Sigmoid colon (tissue), 4 donors: ENCODE results near the gene ATP2C1.

ENCODE experiments used
- CTCF ChIP-seq, 4 experiments: fragments of 450-650 bp in 3 of 4; fragments of 200-600 bp in 1 of 4; IDR thresholded peaks; one replicate each; pipeline ENCODE4 v1.5.1; 2016 to 2019; ENCODE audit warnings: antibody characterized with exemption in 4 of 4, mild to moderate bottlenecking in 3 of 4, moderate library complexity in 2 of 4
- EP300 ChIP-seq, 4 donors: sonication (generic); formaldehyde crosslinking; IDR thresholded peaks; one replicate each; pipeline ENCODE4 v1.6.1; 2017; ENCODE audit warnings: antibody characterized with exemption in 4 of 4
- POLR2AphosphoS5 ChIP-seq, 4 donors: sonication (generic); formaldehyde crosslinking; IDR thresholded peaks; one replicate each; pipeline ENCODE4 v1.6.1; 2017; ENCODE audit warnings: antibody characterized with exemption in 4 of 4

- TF ChIP-seq POLR2AphosphoS5 (IDR thresholded peaks at IDR 0.05) (no peak), CTCF (IDR thresholded peaks at IDR 0.05) (no peak), EP300 (IDR thresholded peaks at IDR 0.05) (no peak)
These were observed 143.1 kb downstream of the ATP2C1 start for GRCh38 chr3:131036986-131037385.
